Prostate gland (tissue), 2 donors: ENCODE data around the gene CNTNAP2. TPM values are rescaled to one million over a fixed set of nuclear protein-coding genes. Genes with fewer than 3 reads are reported as not detected.

Experiments
- DNase-seq: peaks from one replicate; pipeline ENCODE4 v3.0.0-alpha.2; 2019; ENCODE audit warnings: low spot score
- H3K27ac ChIP-seq, 2 donors: fragments of 200-600 bp; sonication (generic); 2 replicates each; pipeline ENCODE4 v1.5.1; 2017 to 2019
- H3K27me3 ChIP-seq: fragments of 200-600 bp; sonication (generic); replicated peaks from 2 replicates; pipeline ENCODE4 v1.5.1; 2019; ENCODE audit not compliant: insufficient read depth
- H3K36me3 ChIP-seq, 2 donors: fragments of 200-600 bp; sonication (generic); 1 replicate in 1 of 2; 2 replicates in 1 of 2; pipeline versions ENCODE4 v1.5.1 to v1.8.1; 2017 to 2019
- H3K4me1 ChIP-seq: fragments of 200-600 bp; sonication (generic); replicated peaks from 2 replicates; pipeline ENCODE4 v1.5.1; 2019
- H3K4me3 ChIP-seq, 2 donors: fragments of 200-600 bp; sonication (generic); 2 replicates each; pipeline ENCODE4 v1.5.1; 2017 to 2019
- H3K9me3 ChIP-seq: fragments of 200-600 bp; sonication (generic); 2 replicates; pipeline ENCODE4 v1.5.1; 2017
- POLR2A ChIP-seq: fragments of 450-650 bp; IDR thresholded peaks from one replicate; pipeline ENCODE4 v1.6.1; 2016; ENCODE audit warnings: antibody characterized with exemption, mild to moderate bottlenecking
- POLR2AphosphoS5 ChIP-seq: sonication (generic); formaldehyde crosslinking; IDR thresholded peaks from one replicate; pipeline ENCODE4 v1.6.1; 2017; ENCODE audit warnings: antibody characterized with exemption
- WGBS: methylation state at CpG from one replicate; pipeline ENCODE4 v1.1.5; 2018; 5-methylcytosine and 5-hydroxymethylcytosine counted together
- intact Hi-C: fragments of 100-400 bp; cut with DNase I; formaldehyde crosslinking; loops from one replicate; pipeline ENCODE4 v1.14.2; 2022
- total RNA-seq, 2 donors: library from RNA; depleted of rRNA; stranded (reverse); fragments of >200 nt; gene quantifications; one replicate each; pipeline ENCODE4 v1.1.0, GENCODE V29; 2016
- TF ChIP-seq, protein P1 (sequence below), 4 experiments: fragments of 200-600 bp in 2 of 4; fragments of 450-650 bp in 2 of 4; sonication (generic) in 2 of 4; IDR thresholded peaks; 1 replicate in 3 of 4; 2 replicates in 1 of 4; pipeline ENCODE4 v1.5.1; 2016 to 2019; ENCODE audit warnings: antibody characterized with exemption in 4 of 4, mild to moderate bottlenecking in 2 of 4, moderate library complexity in 2 of 4

CNTNAP2 gene
- total RNA-seq, 2 donors from 2014 or later = 10.6 to 43.7 TPM

- TF ChIP-seq POLR2A = no peak
- TF ChIP-seq, protein P1, sequence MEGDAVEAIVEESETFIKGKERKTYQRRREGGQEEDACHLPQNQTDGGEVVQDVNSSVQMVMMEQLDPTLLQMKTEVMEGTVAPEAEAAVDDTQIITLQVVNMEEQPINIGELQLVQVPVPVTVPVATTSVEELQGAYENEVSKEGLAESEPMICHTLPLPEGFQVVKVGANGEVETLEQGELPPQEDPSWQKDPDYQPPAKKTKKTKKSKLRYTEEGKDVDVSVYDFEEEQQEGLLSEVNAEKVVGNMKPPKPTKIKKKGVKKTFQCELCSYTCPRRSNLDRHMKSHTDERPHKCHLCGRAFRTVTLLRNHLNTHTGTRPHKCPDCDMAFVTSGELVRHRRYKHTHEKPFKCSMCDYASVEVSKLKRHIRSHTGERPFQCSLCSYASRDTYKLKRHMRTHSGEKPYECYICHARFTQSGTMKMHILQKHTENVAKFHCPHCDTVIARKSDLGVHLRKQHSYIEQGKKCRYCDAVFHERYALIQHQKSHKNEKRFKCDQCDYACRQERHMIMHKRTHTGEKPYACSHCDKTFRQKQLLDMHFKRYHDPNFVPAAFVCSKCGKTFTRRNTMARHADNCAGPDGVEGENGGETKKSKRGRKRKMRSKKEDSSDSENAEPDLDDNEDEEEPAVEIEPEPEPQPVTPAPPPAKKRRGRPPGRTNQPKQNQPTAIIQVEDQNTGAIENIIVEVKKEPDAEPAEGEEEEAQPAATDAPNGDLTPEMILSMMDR (IDR thresholded peaks at IDR 0.05) = no peak
- no peak for TF ChIP-seq POLR2AphosphoS5
- no peaks in the 10 kb centered on the region for H3K36me3 ChIP-seq
- 82% methylated on average over 8 of the region's 8 CpGs for WGBS
- H3K9me3 ChIP-seq = no peaks in the 10 kb centered on the region
- H3K4me3 ChIP-seq = no peak overlapping the region
- intact Hi-C loops = no loop called here
- no peaks in the 10 kb centered on the region for H3K4me1 ChIP-seq
- H3K27ac ChIP-seq = no peak overlapping the region
- DNase-seq = no peak
- no peaks in the 10 kb centered on the region for H3K27me3 ChIP-seq
These were observed 10.3 kb downstream of the CNTNAP2 start for GRCh38 chr7:146126767-146127509.

DNA sequence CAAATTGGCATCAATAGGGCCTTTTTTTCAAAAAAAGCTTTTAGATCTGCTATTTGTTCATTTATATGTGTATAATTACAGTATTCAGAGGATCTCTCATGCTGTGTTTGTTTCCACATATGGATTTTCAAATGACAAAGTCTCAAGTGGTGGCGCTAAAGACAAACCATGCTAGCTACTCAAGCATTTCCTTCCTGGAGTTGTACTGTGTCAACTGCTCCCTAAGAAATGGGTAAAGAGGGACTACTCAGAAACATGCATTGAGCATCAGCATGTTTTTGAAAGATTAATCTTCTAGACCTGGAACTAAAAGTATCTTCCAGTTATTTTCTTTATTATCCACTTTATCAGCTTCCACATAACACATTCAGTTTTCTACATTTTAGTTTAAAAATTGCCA is 12.7 kb downstream of the CNTNAP2 start:
- no peaks in the 10 kb centered on the region for H3K27me3 ChIP-seq
- 54% methylated on average over 1 of the region's 1 CpG for WGBS
- intact Hi-C loops = no loop called here
- TF ChIP-seq, protein P1 (IDR thresholded peaks at IDR 0.05) = no peak
- TF ChIP-seq POLR2AphosphoS5 = no peak
- no peak for TF ChIP-seq POLR2A
- no peak overlapping the region for H3K27ac ChIP-seq
- no peaks in the 10 kb centered on the region for H3K36me3 ChIP-seq
- H3K9me3 ChIP-seq = no peaks in the 10 kb centered on the region
- H3K4me1 ChIP-seq = no peaks in the 10 kb centered on the region
- no peak overlapping the region for H3K4me3 ChIP-seq
- DNase-seq = no peak

DNA sequence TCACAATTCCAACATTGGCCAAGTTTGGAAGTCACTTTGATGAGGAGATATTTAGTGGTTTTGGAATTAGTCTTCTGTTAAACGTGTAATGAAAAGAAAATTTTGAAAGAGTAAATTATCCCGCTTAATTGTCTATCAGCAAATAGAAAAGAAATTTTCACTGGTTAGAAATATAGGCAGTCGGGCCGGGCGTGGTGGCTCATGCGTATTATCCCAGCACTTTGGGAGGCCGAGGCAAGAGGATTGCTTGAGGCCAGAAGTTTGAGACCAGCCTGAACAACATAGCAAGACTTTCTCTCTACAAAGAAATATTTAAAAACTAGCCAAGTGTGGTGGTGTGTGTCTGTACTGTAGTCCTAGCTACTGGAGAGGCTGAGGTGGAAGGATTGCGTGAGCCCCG is 13.4 kb downstream of the CNTNAP2 start:
- WGBS = 92% methylated on average over 9 of the region's 9 CpGs
- Histone ChIP-seq H3K4me1 (no peaks in the 10 kb centered on the region), H3K9me3 (no peaks in the 10 kb centered on the region), H3K27me3 (no peaks in the 10 kb centered on the region), H3K36me3 (no peaks in the 10 kb centered on the region), H3K27ac (no peak overlapping the region), H3K4me3 (no peak overlapping the region)
- DNase-seq = no peak
- TF ChIP-seq, protein P1 (IDR thresholded peaks at IDR 0.05) = no peak
- no peak for TF ChIP-seq POLR2A
- TF ChIP-seq POLR2AphosphoS5 = no peak
- intact Hi-C loops = no loop called here

GRCh38 chr7:146131701-146132100 is 15.1 kb downstream of the CNTNAP2 start:
- Histone ChIP-seq H3K4me1 (no peaks in the 10 kb centered on the region), H3K36me3 (no peaks in the 10 kb centered on the region), H3K9me3 (no peaks in the 10 kb centered on the region), H3K27ac (no peak overlapping the region), H3K27me3 (no peaks in the 10 kb centered on the region), H3K4me3 (no peak overlapping the region)
- DNase-seq = no peak
- 48% methylated on average over 8 of the region's 8 CpGs for WGBS
- intact Hi-C loops = no loop called here
- no peak for TF ChIP-seq POLR2A
- TF ChIP-seq POLR2AphosphoS5 = no peak
- TF ChIP-seq, protein P1 (IDR thresholded peaks at IDR 0.05) = no peak

GRCh38 chr7:146136357-146136875 is 19.8 kb downstream of the CNTNAP2 start:
- Histone ChIP-seq H3K9me3 (no peaks in the 10 kb centered on the region), H3K27ac (no peak overlapping the region), H3K4me3 (no peak overlapping the region), H3K36me3 (no peaks in the 10 kb centered on the region), H3K27me3 (no peaks in the 10 kb centered on the region), H3K4me1 (no peaks in the 10 kb centered on the region)
- WGBS = 83% methylated on average over 11 of the region's 11 CpGs
- no peak for DNase-seq
- intact Hi-C loops = no loop called here
- TF ChIP-seq, protein P1 (IDR thresholded peaks at IDR 0.05) = no peak
- TF ChIP-seq POLR2A (no peak), POLR2AphosphoS5 (no peak)
